ENCODE results near the gene VMP1. TPM values are rescaled to one million over a fixed set of nuclear protein-coding genes. Genes with fewer than 3 reads are reported as not detected.
A peak's percentile ranks its signal among the peaks of the same experiment; 100 is the strongest.
"Not testable (repeated sequence)": the region's sequence is repeated elsewhere in the genome, so short reads cannot be mapped to it uniquely, and the experiment has no call there.

Gene VMP1
- total and polyA plus RNA-seq, 4 experiments from 2014 or later = 52.9 to 113 (median 93.5) TPM

GRCh38 chr17:59796785-59797205 lies 89.3 kb downstream of the VMP1 start:
- ChIA-PET POLR2A (ENCODE audit: partially characterized antibody) (interaction anchor here (1.1 kb wide), 1 partner anchor 10 kb away, joined by 3 read pairs; no protein-coding TSS in a partner anchor), CTCF (ENCODE audit: partially characterized antibody) (interaction anchor here (1.1 to 1.3 kb wide), 2 partner anchors 10 to 43 kb away, joined by 5 read pairs; no protein-coding TSS in a partner anchor)
- peak overlapping the region in 2 of 7 donors; percentile 29 to 47 for H3K27ac Mint-ChIP-seq
- H3K4me1 Mint-ChIP-seq = peaks cover 8 to 13% (median 10%) of the 10 kb centered on the region in 4 donors
- H3K4me3 ChIP-seq (ENCODE audit: low read length in 2 of 2) = no peak overlapping the region
- no peak overlapping the region for H3K4me3 Mint-ChIP-seq
- H3K36me3 ChIP-seq (ENCODE audit: insufficient read depth, low read length) = no peaks in the 10 kb centered on the region
- intact Hi-C loops (cut with micrococcal nuclease) = no loop called here
- H3K27ac ChIP-seq (ENCODE audit: low read depth, low read length) = no peak overlapping the region
- H3K9me3 ChIP-seq (ENCODE audit: control insufficient read depth in 1 of 2, low read length in 2 of 2) = no peaks in the 10 kb centered on the region
- H3K27me3 ChIP-seq (ENCODE audit: insufficient read depth, low read length) = no peaks in the 10 kb centered on the region
- no peaks in the 10 kb centered on the region for H3K9me3 Mint-ChIP-seq
- H3K4me1 ChIP-seq (ENCODE audit: insufficient read depth, low read length) = no peaks in the 10 kb centered on the region
- peaks cover 10 to 14% of the 10 kb centered on the region in 2 donors for H3K36me3 Mint-ChIP-seq
- H3K27me3 Mint-ChIP-seq = no peaks in the 10 kb centered on the region
- DNase-seq = no peak

GRCh38 chr17:59798111-59798510 lies 90.7 kb downstream of the VMP1 start:
- Mint-ChIP-seq H3K4me1 (peaks cover 7 to 16% (median 10%) of the 10 kb centered on the region in 4 donors), H3K4me3 (peak overlapping the region; percentile 4 to 66 (median 56)), H3K9me3 (no peaks in the 10 kb centered on the region), H3K27me3 (no peaks in the 10 kb centered on the region), H3K36me3 (peaks cover 8 to 12% of the 10 kb centered on the region in 2 donors), H3K27ac (peak overlapping the region in 6 of 7 donors; percentile 0 to 77 (median 36))
- CTCF ChIA-PET (ENCODE audit: partially characterized antibody) = interaction anchor here (0.7 to 1.3 kb wide), 2 partner anchors 11 to 29 kb away, joined by 3 to 4 read pairs; no protein-coding TSS in a partner anchor
- no peak for DNase-seq
- H3K9me3 ChIP-seq (ENCODE audit: control insufficient read depth in 1 of 2, low read length in 2 of 2) = no peaks in the 10 kb centered on the region
- no peaks in the 10 kb centered on the region for H3K36me3 ChIP-seq (ENCODE audit: insufficient read depth, low read length)
- intact Hi-C loops (cut with micrococcal nuclease) = no loop called here
- no peak overlapping the region for H3K4me3 ChIP-seq (ENCODE audit: low read length in 2 of 2)
- no peaks in the 10 kb centered on the region for H3K27me3 ChIP-seq (ENCODE audit: insufficient read depth, low read length)
- no peaks in the 10 kb centered on the region for H3K4me1 ChIP-seq (ENCODE audit: insufficient read depth, low read length)
- POLR2A ChIA-PET (ENCODE audit: partially characterized antibody) = interaction anchor here (0.5 to 3.7 kb wide), 7 partner anchors 9 to 48 kb away, joined by 3 to 20 read pairs (median 5); no protein-coding TSS in a partner anchor
- peak overlapping the region; percentile 1 for H3K27ac ChIP-seq (ENCODE audit: low read depth, low read length)

- Histone ChIP-seq H3K27me3 (ENCODE audit: insufficient read depth, low read length) (no peaks in the 10 kb centered on the region), H3K9me3 (ENCODE audit: control insufficient read depth in 1 of 2, low read length in 2 of 2) (no peaks in the 10 kb centered on the region), H3K36me3 (ENCODE audit: insufficient read depth, low read length) (no peaks in the 10 kb centered on the region), H3K4me1 (ENCODE audit: insufficient read depth, low read length) (no peaks in the 10 kb centered on the region), H3K4me3 (ENCODE audit: low read length in 2 of 2) (no peak overlapping the region), H3K27ac (ENCODE audit: low read depth, low read length) (no peak overlapping the region)
- no peak overlapping the region for H3K4me3 Mint-ChIP-seq
- ChIA-PET POLR2A (ENCODE audit: partially characterized antibody) (interaction anchor here (0.6 to 3.7 kb wide), 4 partner anchors 13 to 48 kb away, joined by 3 to 20 read pairs (median 11); no protein-coding TSS in a partner anchor), CTCF (ENCODE audit: partially characterized antibody) (interaction anchor here (1.5 kb wide), 1 partner anchor 31 kb away, joined by 3 read pairs; no protein-coding TSS in a partner anchor)
- peak overlapping the region in 2 of 7 donors; percentile 41 to 42 for H3K27ac Mint-ChIP-seq
- H3K27me3 Mint-ChIP-seq = no peaks in the 10 kb centered on the region
- H3K9me3 Mint-ChIP-seq = no peaks in the 10 kb centered on the region
- peaks cover 6 to 8% of the 10 kb centered on the region in 2 donors for H3K36me3 Mint-ChIP-seq
- H3K4me1 Mint-ChIP-seq = peaks cover 7 to 17% (median 12%) of the 10 kb centered on the region in 4 donors
- intact Hi-C loops (cut with micrococcal nuclease) = no loop called here
- no peak for DNase-seq
Observed at GRCh38 chr17:59800530-59800942, 93.1 kb downstream of the VMP1 start.

- H3K4me1 Mint-ChIP-seq = peaks cover 7 to 12% (median 11%) of the 10 kb centered on the region in 4 donors
- no peaks in the 10 kb centered on the region for H3K4me1 ChIP-seq (ENCODE audit: insufficient read depth, low read length)
- H3K36me3 ChIP-seq (ENCODE audit: insufficient read depth, low read length) = no peaks in the 10 kb centered on the region
- ChIA-PET POLR2A (ENCODE audit: partially characterized antibody) (no interaction called here), CTCF (ENCODE audit: partially characterized antibody) (no interaction called here)
- no peak overlapping the region for H3K27ac ChIP-seq (ENCODE audit: low read depth, low read length)
- H3K27ac Mint-ChIP-seq = no peak overlapping the region
- no peaks in the 10 kb centered on the region for H3K27me3 Mint-ChIP-seq
- H3K36me3 Mint-ChIP-seq = peaks cover 0 to 4% of the 10 kb centered on the region in 2 donors
- H3K27me3 ChIP-seq (ENCODE audit: insufficient read depth, low read length) = no peaks in the 10 kb centered on the region
- no peaks in the 10 kb centered on the region for H3K9me3 ChIP-seq (ENCODE audit: control insufficient read depth in 1 of 2, low read length in 2 of 2)
- no peak overlapping the region for H3K4me3 ChIP-seq (ENCODE audit: low read length in 2 of 2)
- no peaks in the 10 kb centered on the region for H3K9me3 Mint-ChIP-seq
- intact Hi-C loops (cut with micrococcal nuclease) = no loop called here
- DNase-seq = no peak
- no peak overlapping the region for H3K4me3 Mint-ChIP-seq
Observed at GRCh38 chr17:59802160-59802559, 94.7 kb downstream of the VMP1 start.

GRCh38 chr17:59804901-59805465 lies 97.5 kb downstream of the VMP1 start:
- H3K4me3 Mint-ChIP-seq = no peak overlapping the region
- DNase-seq = no peak
- H3K27me3 ChIP-seq (ENCODE audit: insufficient read depth, low read length) = no peaks in the 10 kb centered on the region
- ChIA-PET POLR2A (ENCODE audit: partially characterized antibody) (interaction anchor here (1.1 kb wide), 1 partner anchor 18 kb away, joined by 3 read pairs; no protein-coding TSS in a partner anchor), CTCF (ENCODE audit: partially characterized antibody) (interaction anchor here (1.4 to 1.8 kb wide), 2 partner anchors 9 to 51 kb away, joined by 4 to 7 read pairs; no protein-coding TSS in a partner anchor)
- no peak overlapping the region for H3K4me3 ChIP-seq (ENCODE audit: low read length in 2 of 2)
- no peaks in the 10 kb centered on the region for H3K4me1 ChIP-seq (ENCODE audit: insufficient read depth, low read length)
- H3K9me3 Mint-ChIP-seq = no peaks in the 10 kb centered on the region
- intact Hi-C loops (cut with micrococcal nuclease) = no loop called here
- no peak overlapping the region for H3K27ac Mint-ChIP-seq
- H3K36me3 ChIP-seq (ENCODE audit: insufficient read depth, low read length) = no peaks in the 10 kb centered on the region
- H3K27me3 Mint-ChIP-seq = no peaks in the 10 kb centered on the region
- no peaks in the 10 kb centered on the region for H3K9me3 ChIP-seq (ENCODE audit: control insufficient read depth in 1 of 2, low read length in 2 of 2)
- no peak overlapping the region for H3K27ac ChIP-seq (ENCODE audit: low read depth, low read length)
- peaks cover 6 to 7% of the 10 kb centered on the region in 2 donors for H3K36me3 Mint-ChIP-seq
- H3K4me1 Mint-ChIP-seq = peaks cover 0 to 5% (median 5%) of the 10 kb centered on the region in 4 donors

GRCh38 chr17:59806322-59806721 lies 98.9 kb downstream of the VMP1 start:
- ChIA-PET POLR2A (ENCODE audit: partially characterized antibody) (interaction anchor here (0.7 to 1.0 kb wide), 2 partner anchors 9 to 38 kb away, joined by 3 read pairs; no protein-coding TSS in a partner anchor), CTCF (ENCODE audit: partially characterized antibody) (interaction anchor here (0.7 to 2.3 kb wide), 3 partner anchors 32 to 53 kb away, joined by 3 to 12 read pairs (median 8); no protein-coding TSS in a partner anchor)
- H3K4me3 ChIP-seq (ENCODE audit: low read length in 2 of 2); H3K9me3 ChIP-seq (ENCODE audit: control insufficient read depth in 1 of 2, low read length in 2 of 2); H3K27me3 ChIP-seq (ENCODE audit: insufficient read depth, low read length); H3K4me3 Mint-ChIP-seq; H3K4me1 Mint-ChIP-seq; H3K27ac Mint-ChIP-seq; H3K36me3 ChIP-seq (ENCODE audit: insufficient read depth, low read length); H3K36me3 Mint-ChIP-seq; H3K4me1 ChIP-seq (ENCODE audit: insufficient read depth, low read length); H3K27ac ChIP-seq (ENCODE audit: low read depth, low read length); H3K27me3 Mint-ChIP-seq; DNase-seq; intact Hi-C loops (cut with micrococcal nuclease); H3K9me3 Mint-ChIP-seq: not testable (repeated sequence)

GRCh38 chr17:59807892-59808509 lies 100.5 kb downstream of the VMP1 start:
- Mint-ChIP-seq H3K9me3 (no peaks in the 10 kb centered on the region), H3K27ac (peak overlapping the region in 2 of 7 donors; percentile 60 to 61), H3K4me3 (no peak overlapping the region), H3K36me3 (peaks cover 18 to 22% of the 10 kb centered on the region in 2 donors), H3K27me3 (no peaks in the 10 kb centered on the region), H3K4me1 (peaks cover 5 to 7% (median 7%) of the 10 kb centered on the region in 4 donors)
- H3K36me3 ChIP-seq (ENCODE audit: insufficient read depth, low read length) = no peaks in the 10 kb centered on the region
- no peaks in the 10 kb centered on the region for H3K27me3 ChIP-seq (ENCODE audit: insufficient read depth, low read length)
- H3K9me3 ChIP-seq (ENCODE audit: control insufficient read depth in 1 of 2, low read length in 2 of 2) = no peaks in the 10 kb centered on the region
- no peak overlapping the region for H3K4me3 ChIP-seq (ENCODE audit: low read length in 2 of 2)
- no peak for DNase-seq
- intact Hi-C loops (cut with micrococcal nuclease) = no loop called here
- ChIA-PET POLR2A (ENCODE audit: partially characterized antibody) (no interaction called here), CTCF (ENCODE audit: partially characterized antibody) (interaction anchor here (1.6 to 2.3 kb wide), 3 partner anchors 30 to 55 kb away, joined by 6 to 12 read pairs (median 8); no protein-coding TSS in a partner anchor)
- H3K4me1 ChIP-seq (ENCODE audit: insufficient read depth, low read length) = no peaks in the 10 kb centered on the region
- no peak overlapping the region for H3K27ac ChIP-seq (ENCODE audit: low read depth, low read length)

Data from CD4-positive, alpha-beta memory T cell (primary cell).